Thyroid gland (tissue), 4 donors: ENCODE results near the gene FAM110A. TPM values are rescaled to one million over a fixed set of nuclear protein-coding genes. Genes with fewer than 3 reads are reported as not detected.
"Not testable (repeated sequence)": the region's sequence is repeated elsewhere in the genome, so short reads cannot be mapped to it uniquely, and the experiment has no call there.

Experiments used
- DNase-seq, 2 donors: peaks; one replicate each; pipeline ENCODE4 v3.0.0-alpha.2; 2019
- H3K27ac ChIP-seq, 3 donors: fragments of 200-600 bp; sonication (generic); 1 replicate in 2 of 3; 2 replicates in 1 of 3; pipeline ENCODE4 v1.5.1; 2016 to 2019; ENCODE audit warnings: mild to moderate bottlenecking in 1 of 3, moderate library complexity in 1 of 3
- H3K27me3 ChIP-seq: fragments of 200-600 bp; sonication (generic); one replicate; pipeline ENCODE4 v1.5.1; 2019
- H3K36me3 ChIP-seq, 2 donors: fragments of 200-600 bp; sonication (generic); one replicate each; pipeline ENCODE4 v1.5.1; 2016 to 2019
- H3K4me1 ChIP-seq, 2 donors: fragments of 200-600 bp; sonication (generic); one replicate each; pipeline ENCODE4 v1.5.1; 2017 to 2019
- H3K4me3 ChIP-seq, 3 donors: fragments of 200-600 bp; sonication (generic); replicated peaks in 1 of 3; 1 replicate in 2 of 3; 2 replicates in 1 of 3; pipeline ENCODE4 v1.5.1; 2016; ENCODE audit warnings: mild to moderate bottlenecking in 1 of 3
- H3K9me3 ChIP-seq: fragments of 200-600 bp; sonication (generic); one replicate; pipeline ENCODE4 v1.5.1; 2017
- CTCF ChIP-seq, 6 experiments: fragments of 200-600 bp in 3 of 6; fragments of 450-650 bp in 3 of 6; sonication (generic) in 3 of 6; IDR thresholded peaks; one replicate each; pipeline ENCODE4 v1.5.1; 2016 to 2019; ENCODE audit warnings: antibody characterized with exemption in 6 of 6, mild to moderate bottlenecking in 2 of 6, inconsistent platforms in 1 of 6, moderate library complexity in 1 of 6
- POLR2A ChIP-seq, 2 donors: fragments of 450-650 bp; IDR thresholded peaks; one replicate each; pipeline ENCODE4 v1.6.1; 2017; ENCODE audit warnings: antibody characterized with exemption in 2 of 2, mild to moderate bottlenecking in 2 of 2, moderate library complexity in 1 of 2
- WGBS, 2 donors: methylation state at CpG; one replicate each; pipeline ENCODE4 v1.1.5; 2017; 5-methylcytosine and 5-hydroxymethylcytosine counted together
- intact Hi-C: fragments of 100-400 bp; cut with DNase I; formaldehyde crosslinking; loops from one replicate; pipeline ENCODE4 v1.15.1; 2023
- total RNA-seq, 4 donors: library from RNA; depleted of rRNA; stranded (reverse); fragments of >200 nt; gene quantifications; one replicate each; pipeline ENCODE4 v1.2.3, GENCODE V29; 2016

The FAM110A gene
- total RNA-seq, 4 donors from 2014 or later, result 7.0 to 15.5 (median 8.5) TPM

DNA sequence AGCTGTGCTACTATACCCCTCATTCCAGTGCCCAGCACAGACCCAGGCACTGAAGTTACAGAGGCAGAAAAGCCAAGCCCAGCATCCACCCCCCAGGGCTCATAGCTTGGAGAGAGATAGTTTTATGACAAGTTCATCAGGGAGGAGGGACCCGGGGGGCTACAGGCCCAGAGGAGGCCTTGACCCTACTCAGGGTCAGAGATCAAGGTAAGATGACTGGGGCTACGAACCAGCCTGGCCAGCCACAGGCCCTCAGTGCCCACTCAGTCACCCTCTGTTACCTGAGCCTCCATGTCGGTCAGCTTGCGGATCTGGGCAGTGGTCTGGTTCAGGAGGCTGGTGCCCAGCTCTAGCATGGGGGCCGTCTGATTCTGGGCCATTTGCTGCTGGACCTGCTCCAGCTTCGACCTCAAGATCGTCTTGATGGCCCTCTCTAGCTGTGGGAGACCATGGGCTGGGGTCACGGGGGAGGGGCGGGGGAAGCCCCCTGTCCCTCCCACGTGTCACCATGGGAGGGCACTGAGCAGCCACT lies 56.5 kb downstream of the FAM110A start:
- TF ChIP-seq POLR2A (IDR thresholded peaks at IDR 0.05) (no peak), CTCF (IDR thresholded peaks at IDR 0.05) (no peak)

DNA sequence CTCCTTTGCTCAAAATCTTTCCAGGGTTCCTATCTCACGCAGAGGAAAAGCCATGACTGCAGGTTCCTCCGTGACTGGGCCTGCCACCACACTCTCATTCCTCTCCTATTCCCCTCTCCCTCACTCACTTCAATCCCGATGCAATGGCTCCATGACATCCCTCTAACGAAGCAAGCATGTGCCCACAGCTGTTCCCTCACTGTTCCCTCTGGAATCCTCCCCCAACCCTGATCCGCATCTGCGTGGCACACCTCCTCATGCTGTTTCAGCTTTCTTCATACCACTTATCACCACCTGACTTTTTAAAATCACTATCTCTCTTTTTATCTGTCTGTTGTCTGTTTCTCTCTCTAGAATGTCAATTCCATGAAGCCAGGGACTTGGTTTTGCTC lies 57.1 kb downstream of the FAM110A start:
- WGBS, 2 donors, result 68% methylated on average over 6 of the region's 6 CpGs
- TF ChIP-seq POLR2A (IDR thresholded peaks at IDR 0.05) (no peak), CTCF (IDR thresholded peaks at IDR 0.05) (no peak)
- Histone ChIP-seq H3K9me3 (no peaks in the 10 kb centered on the region), H3K27me3 (no peaks in the 10 kb centered on the region), H3K36me3 (no peaks in the 10 kb centered on the region), H3K4me1 (peaks cover 29 to 32% of the 10 kb centered on the region in 2 donors), H3K4me3 (no peak overlapping the region), H3K27ac (peak overlapping the region; percentile 71 to 90 (median 84))
- intact Hi-C loops, result no loop called here
- peak in 1 of 2 donors; percentile 15 for DNase-seq

More for the DNA sequence above, 56.5 kb downstream of the FAM110A start:
- no peaks in the 10 kb centered on the region for H3K36me3 ChIP-seq
- H3K27ac ChIP-seq, result peak overlapping the region; percentile 71 to 90 (median 84)
- intact Hi-C loops, result loop anchor here (5.0 kb wide), 1 partner anchor 62 kb away; no protein-coding TSS in a partner anchor
- no peak overlapping the region for H3K4me3 ChIP-seq
- DNase-seq, result peak; percentile 12 to 46
- H3K9me3 ChIP-seq, result no peaks in the 10 kb centered on the region
- 25 to 59% methylated on average over 1 to 9 of the region's 10 CpGs for WGBS, 2 donors
- no peaks in the 10 kb centered on the region for H3K27me3 ChIP-seq
- peaks cover 33 to 35% of the 10 kb centered on the region in 2 donors for H3K4me1 ChIP-seq

DNA sequence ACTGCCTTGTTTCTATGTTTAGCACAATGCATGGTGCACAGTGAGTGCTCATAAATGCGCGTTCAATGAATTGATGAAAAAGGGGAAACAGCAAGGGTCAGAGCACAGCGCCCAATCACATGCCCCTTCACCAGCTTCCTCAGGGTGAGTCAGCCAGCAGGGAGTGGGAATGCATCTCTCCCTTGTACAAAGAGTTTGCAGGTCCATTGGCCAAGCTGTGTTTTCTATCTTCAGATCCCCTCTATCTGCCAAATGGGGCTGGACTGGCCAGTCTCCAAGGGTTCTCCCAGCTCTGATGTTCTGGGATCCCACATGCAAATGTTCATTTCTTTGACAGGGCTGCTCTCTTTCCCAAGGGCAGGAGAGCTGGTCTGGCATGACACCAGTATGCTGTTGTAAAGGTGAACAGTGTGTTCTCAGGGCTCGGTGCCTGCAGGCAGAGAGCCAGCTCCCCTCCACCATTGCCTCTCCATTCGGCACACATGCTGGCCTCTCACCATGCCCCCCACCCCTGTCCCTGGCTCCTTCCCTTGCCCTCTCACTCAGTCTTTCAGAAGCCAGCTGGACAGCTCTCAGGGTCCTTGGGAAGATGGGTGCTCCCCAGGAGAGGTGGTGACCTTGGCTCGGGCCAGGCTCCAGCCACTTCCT lies 57.7 kb downstream of the FAM110A start:
- intact Hi-C loops, result no loop called here
- peaks cover 29 to 32% of the 10 kb centered on the region in 2 donors for H3K4me1 ChIP-seq
- no peaks in the 10 kb centered on the region for H3K27me3 ChIP-seq
- H3K4me3 ChIP-seq, result no peak overlapping the region
- H3K36me3 ChIP-seq, result no peaks in the 10 kb centered on the region
- peak overlapping the region; percentile 84 to 90 (median 88) for H3K27ac ChIP-seq
- TF ChIP-seq POLR2A (IDR thresholded peaks at IDR 0.05) (no peak), CTCF (IDR thresholded peaks at IDR 0.05) (no peak)
- no peaks in the 10 kb centered on the region for H3K9me3 ChIP-seq
- peak; percentile 98 to 99 for DNase-seq
- WGBS, 2 donors, result 12 to 27% methylated on average over 6 of the region's 6 CpGs

DNA sequence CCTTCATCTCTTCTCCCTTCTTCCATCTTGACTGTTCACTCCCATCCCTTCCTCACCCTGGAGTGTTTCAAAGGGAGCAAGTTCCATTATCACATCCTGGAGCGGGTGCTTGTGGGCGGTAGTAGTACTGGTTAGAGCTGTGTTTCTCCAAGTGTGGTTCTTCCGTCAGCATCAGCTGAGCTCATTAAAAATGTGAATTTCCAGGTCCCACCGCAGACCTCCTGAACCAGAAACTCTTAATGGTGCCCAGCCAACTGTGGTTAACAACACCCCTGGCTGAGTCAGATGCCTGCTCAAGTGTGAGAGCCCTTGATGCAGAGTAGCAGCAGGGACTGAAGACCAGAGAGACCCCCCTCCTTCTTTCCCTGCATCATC lies 58.2 kb downstream of the FAM110A start:
- 22 to 25% methylated on average over 4 of the region's 4 CpGs for WGBS, 2 donors
- no peak for TF ChIP-seq POLR2A (IDR thresholded peaks at IDR 0.05)
- TF ChIP-seq CTCF (IDR thresholded peaks at IDR 0.05), result no peak

DNA sequence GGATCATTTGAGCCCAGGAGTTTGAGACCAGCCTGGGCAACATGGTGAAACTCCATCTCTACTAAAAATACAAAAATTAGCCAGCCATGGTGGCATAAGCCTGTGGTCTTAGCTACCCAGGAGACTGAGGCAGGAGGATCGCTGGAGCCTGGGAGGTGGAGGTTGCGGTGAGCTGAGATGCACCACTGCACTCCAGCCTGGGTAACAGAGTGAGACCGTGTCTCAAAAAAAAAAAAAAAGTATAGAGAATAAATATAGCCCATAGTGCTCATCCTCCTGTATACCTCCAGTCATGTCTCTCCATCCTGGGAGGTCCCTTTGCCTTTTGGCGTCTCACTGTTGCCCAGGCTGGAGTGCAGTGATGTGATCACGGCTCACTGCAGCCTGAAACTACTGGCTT lies 58.9 kb downstream of the FAM110A start:
- H3K4me3 ChIP-seq, intact Hi-C loops, H3K9me3 ChIP-seq, H3K27me3 ChIP-seq, H3K36me3 ChIP-seq: not testable (repeated sequence)
- Histone ChIP-seq H3K27ac (peak overlapping the region; percentile 84 to 90 (median 88)), H3K4me1 (peaks cover 29 to 32% of the 10 kb centered on the region in 2 donors)
- peak in 1 of 2 donors; percentile 29 for DNase-seq
- 67 to 69% methylated on average over 5 of the region's 5 CpGs for WGBS, 2 donors

More for the DNA sequence above, 58.2 kb downstream of the FAM110A start:
- DNase-seq, result peak; percentile 87 to 92
- Histone ChIP-seq H3K27me3 (no peaks in the 10 kb centered on the region), H3K9me3 (no peaks in the 10 kb centered on the region), H3K4me1 (peaks cover 29 to 32% of the 10 kb centered on the region in 2 donors), H3K36me3 (no peaks in the 10 kb centered on the region), H3K27ac (peak overlapping the region; percentile 84 to 90 (median 88)), H3K4me3 (no peak overlapping the region)
- intact Hi-C loops, result no loop called here

Other genes starting within 250 kb of the FAM110A start
- under 1 TPM in 1 of 4 donors, not detected in 3; 0.59 TPM for gene TCF15, start 223.4 kb upstream of the FAM110A start, total RNA-seq
- 100 to 1,000 TPM in 2 of 4 donors, 10 to 100 TPM in 2; 54.3 to 212 (median 135) TPM for gene SRXN1, start 180.5 kb upstream of the FAM110A start, total RNA-seq
- gene SCRT2, start 157.9 kb upstream of the FAM110A start, total RNA-seq, result not detected
- 1 to 10 TPM in 1 of 4 donors, under 1 TPM in 3; 0.24 to 2.0 (median 0.63) TPM for gene SLC52A3, start 65.2 kb upstream of the FAM110A start, total RNA-seq
- gene ANGPT4, start 82.6 kb downstream of the FAM110A start, total RNA-seq, result 1 to 10 TPM in 3 of 4 donors, under 1 TPM in 1; 0.40 to 3.8 (median 3.2) TPM
- gene RSPO4, start 168.6 kb downstream of the FAM110A start, total RNA-seq, result 1 to 10 TPM in 2 of 4 donors, under 1 TPM in 2; 0.27 to 4.8 (median 0.65) TPM